Neuronal stem cell (in vitro differentiated cells): ENCODE data around the gene VWA5A.
A peak's percentile ranks its signal among the peaks of the same experiment; 100 is the strongest.

Source experiments
- DNase-seq: peaks from one replicate; pipeline ENCODE4 v3.0.0-alpha.2; 2013; ENCODE audit warnings: low spot score
- H2AFZ ChIP-seq: one replicate; pipeline ENCODE4 v1.6.1; 2013; ENCODE audit warnings: mild to moderate bottlenecking, low read length, inconsistent platforms
- H2AK5ac ChIP-seq: 2 replicates; pipeline ENCODE4 v1.6.1; 2013; ENCODE audit warnings: low read depth, mild to moderate bottlenecking, inconsistent platforms, low read length, moderate library complexity, mixed read lengths
- H2BK120ac ChIP-seq: 2 replicates; pipeline ENCODE4 v1.6.1; 2013; ENCODE audit warnings: low read depth, mild to moderate bottlenecking, inconsistent platforms, low read length, moderate library complexity, mixed read lengths
- H2BK12ac ChIP-seq: one replicate; pipeline ENCODE4 v1.6.1; 2013; ENCODE audit warnings: low read length, inconsistent platforms
- H2BK15ac ChIP-seq: 2 replicates; pipeline ENCODE4 v1.6.1; 2013; ENCODE audit warnings: mild to moderate bottlenecking, low read length, inconsistent platforms, mixed read lengths
- H2BK5ac ChIP-seq: one replicate; pipeline ENCODE4 v1.6.1; 2013; ENCODE audit warnings: inconsistent platforms, mild to moderate bottlenecking, low read length, moderate library complexity
- H3K14ac ChIP-seq: one replicate; pipeline ENCODE4 v1.6.1; 2013; ENCODE audit warnings: low read length, inconsistent platforms
- H3K18ac ChIP-seq: 2 replicates; pipeline ENCODE4 v1.6.1; 2013; ENCODE audit warnings: low read length, inconsistent platforms
- H3K23ac ChIP-seq: 2 replicates; pipeline ENCODE4 v1.6.1; 2013; ENCODE audit warnings: low read depth, mild to moderate bottlenecking, mixed read lengths, low read length, inconsistent platforms; ENCODE audit not compliant: poor library complexity
- H3K27ac ChIP-seq: replicated peaks from 3 replicates; pipeline ENCODE4 v1.5.1; 2013; ENCODE audit warnings: low read length, inconsistent platforms
- H3K27me3 ChIP-seq, 3 experiments: 2 replicates each; pipeline ENCODE4 v1.6.1; 2013; ENCODE audit warnings: low read length in 3 of 3, mild to moderate bottlenecking in 2 of 3, inconsistent platforms in 1 of 3, low read depth in 1 of 3, mixed read lengths in 1 of 3, moderate library complexity in 1 of 3; ENCODE audit not compliant: control insufficient read depth in 3 of 3, insufficient read depth in 3 of 3
- H3K36me3 ChIP-seq, 2 donors: replicated peaks in 1 of 2; 2 replicates each; pipeline ENCODE4 v1.6.1; 2013; ENCODE audit warnings: low read length in 2 of 2; ENCODE audit not compliant: control insufficient read depth in 2 of 2, insufficient read depth in 2 of 2
- H3K4ac ChIP-seq: 2 replicates; pipeline ENCODE4 v1.6.1; 2013; ENCODE audit warnings: inconsistent platforms, mild to moderate bottlenecking, low read length, moderate library complexity
- H3K4me1 ChIP-seq, 2 donors: 1 replicate in 1 of 2; 2 replicates in 1 of 2; pipeline ENCODE4 v1.6.1; 2013; ENCODE audit warnings: low read length in 2 of 2, low read depth in 1 of 2; ENCODE audit not compliant: control insufficient read depth in 2 of 2, insufficient read depth in 1 of 2
- H3K4me2 ChIP-seq: one replicate; pipeline ENCODE4 v1.6.1; 2013; ENCODE audit warnings: mild to moderate bottlenecking, low read length, inconsistent platforms; ENCODE audit not compliant: insufficient read depth, poor library complexity, severe bottlenecking
- H3K4me3 ChIP-seq, 2 donors: 2 replicates each; pipeline ENCODE4 v1.5.1; 2013; ENCODE audit warnings: low read length in 2 of 2, mild to moderate bottlenecking in 2 of 2, inconsistent platforms in 1 of 2, moderate library complexity in 1 of 2
- H3K79me1 ChIP-seq: one replicate; pipeline ENCODE4 v1.6.1; 2013; ENCODE audit warnings: low read depth, mild to moderate bottlenecking, inconsistent platforms, low read length, moderate library complexity
- H3K9ac ChIP-seq: one replicate; pipeline ENCODE4 v1.6.1; 2013; ENCODE audit warnings: mild to moderate bottlenecking, low read depth, low read length, inconsistent platforms; ENCODE audit not compliant: poor library complexity
- H3K9me3 ChIP-seq, 2 donors: replicated peaks in 1 of 2; 2 replicates each; pipeline versions ENCODE3 to v1.6.1; 2013; ENCODE audit warnings: low read length in 2 of 2, mild to moderate bottlenecking in 2 of 2, inconsistent platforms in 1 of 2, low read depth in 1 of 2, mixed read lengths in 1 of 2, moderate library complexity in 1 of 2; ENCODE audit not compliant: control insufficient read depth in 2 of 2, insufficient read depth in 1 of 2
- H4K8ac ChIP-seq: one replicate; pipeline ENCODE4 v1.6.1; 2013; ENCODE audit warnings: low read depth, mild to moderate bottlenecking, inconsistent platforms, low read length, moderate library complexity
- H4K91ac ChIP-seq: one replicate; pipeline ENCODE4 v1.6.1; 2013; ENCODE audit warnings: low read length, low read depth, mild to moderate bottlenecking, inconsistent platforms; ENCODE audit not compliant: poor library complexity
- WGBS, 2 donors: extraction: QIAGEN DNeasy Blood & Tissue Kit; methylation state at CpG; one replicate each; pipeline ENCODE4 v1.1.7; 2013; ENCODE audit warnings: missing lambda C conversion rate in 2 of 2, mixed read lengths in 1 of 2; ENCODE audit not compliant: insufficient read length in 2 of 2, insufficient replicate concordance in 1 of 2; ENCODE audit errors: extremely low coverage in 2 of 2; 5-methylcytosine and 5-hydroxymethylcytosine counted together

VWA5A gene

DNA sequence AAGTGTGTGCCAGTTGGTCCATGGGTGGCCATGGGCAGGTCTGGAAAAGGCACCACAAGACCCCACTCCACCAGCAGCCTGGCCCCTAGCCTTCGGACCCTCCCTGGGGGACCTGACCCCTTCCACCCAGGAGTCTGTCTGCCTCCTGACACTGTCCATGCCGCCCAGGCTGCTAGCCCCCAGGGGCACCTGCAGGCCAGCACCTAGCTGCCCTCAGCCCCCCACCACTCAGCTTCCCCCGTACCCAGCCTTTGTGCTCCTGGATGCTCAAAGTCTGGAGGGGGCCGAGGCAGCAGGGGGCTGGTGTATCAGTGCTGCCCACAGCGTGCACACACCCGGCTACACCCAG is 39.8 kb upstream of the VWA5A start:
- Histone ChIP-seq H2BK5ac (no peak overlapping the region), H2AFZ (no peak overlapping the region)
- WGBS, 2 donors, result no CpG with 5 or more reads among the region's 6 CpGs

DNA sequence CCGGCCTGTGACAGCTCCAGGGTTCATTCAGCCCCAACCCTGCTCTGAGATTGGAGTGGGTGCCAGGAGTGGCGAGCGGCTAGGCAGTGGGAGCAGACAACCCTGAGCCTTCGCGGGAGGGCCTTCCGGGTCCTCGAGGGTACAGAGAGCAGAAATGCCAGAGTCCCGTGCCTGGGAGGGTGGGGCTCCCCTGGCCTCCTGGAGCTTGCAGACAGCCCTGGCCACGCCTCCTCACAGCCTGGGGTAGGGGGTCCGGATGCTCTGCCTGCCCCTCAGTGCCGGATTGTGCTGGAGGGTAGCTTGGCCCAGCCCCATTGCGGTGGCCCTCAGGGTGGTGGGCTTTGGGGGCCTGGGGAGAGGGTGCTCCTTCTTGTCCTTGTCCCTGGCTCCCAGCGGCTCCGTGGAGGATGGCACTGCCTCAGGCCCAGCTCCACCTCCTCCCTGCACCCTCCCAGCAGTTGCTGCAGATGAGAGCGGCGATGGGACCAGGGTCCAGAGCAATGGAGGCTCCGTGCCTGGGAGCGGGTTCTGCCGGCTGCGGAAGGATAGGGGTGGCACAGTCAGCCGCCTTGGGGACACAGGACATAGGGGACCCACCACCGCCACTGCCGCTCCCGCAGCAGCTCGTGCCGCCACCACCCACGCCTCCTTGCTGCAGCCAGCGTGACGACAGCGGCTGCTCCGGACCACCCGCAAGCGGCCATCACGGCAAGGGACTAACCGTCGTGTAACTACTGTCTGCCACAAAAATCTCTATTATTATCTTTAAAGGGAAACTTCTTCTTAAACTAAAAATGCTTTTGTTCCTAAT is 39.2 kb upstream of the VWA5A start:
- no peak overlapping the region for H3K4me2 ChIP-seq
- no peak for DNase-seq
- H3K4me3 ChIP-seq, result no peak overlapping the region
- no peaks in the 10 kb centered on the region for H3K79me1 ChIP-seq
- H2BK15ac ChIP-seq, result peak overlapping the region; percentile 47
- peaks cover 0 to 4% (median 0%) of the 10 kb centered on the region in 3 experiments for H3K27me3 ChIP-seq
- H2BK5ac ChIP-seq, result no peak overlapping the region
- H3K18ac ChIP-seq, result peak overlapping the region; percentile 65
- peak overlapping the region; percentile 30 for H2BK12ac ChIP-seq
- peak overlapping the region; percentile 50 for H3K9ac ChIP-seq
- peak overlapping the region; percentile 17 for H3K14ac ChIP-seq
- no peak overlapping the region for H4K91ac ChIP-seq
- peak overlapping the region; percentile 92 for H3K23ac ChIP-seq
- no peak overlapping the region for H2AFZ ChIP-seq
- H3K27ac ChIP-seq, result no peak overlapping the region
- H3K4me1 ChIP-seq, result no peaks in the 10 kb centered on the region
- H2AK5ac ChIP-seq, result peak overlapping the region; percentile 74
- H2BK120ac ChIP-seq, result no peak overlapping the region
- no peaks in the 10 kb centered on the region for H3K9me3 ChIP-seq
- WGBS, 2 donors, result no CpG with 5 or more reads among the region's 36 CpGs
- H3K36me3 ChIP-seq, result no peaks in the 10 kb centered on the region
- H3K4ac ChIP-seq, result peak overlapping the region; percentile 17
- H4K8ac ChIP-seq, result peak overlapping the region; percentile 1

More for the DNA sequence above, 39.8 kb upstream of the VWA5A start:
- Histone ChIP-seq H3K27ac (no peak overlapping the region), H4K8ac (no peak overlapping the region), H3K14ac (peak overlapping the region; percentile 27), H2AK5ac (peak overlapping the region; percentile 74), H3K18ac (no peak overlapping the region), H2BK120ac (no peak overlapping the region), H3K4me3 (no peak overlapping the region), H4K91ac (no peak overlapping the region), H3K9me3 (no peaks in the 10 kb centered on the region), H3K23ac (no peak overlapping the region), H3K9ac (peak overlapping the region; percentile 50), H3K4me2 (no peak overlapping the region), H2BK15ac (peak overlapping the region; percentile 47), H3K79me1 (no peaks in the 10 kb centered on the region), H3K27me3 (peaks cover 0 to under 1% (median 0%) of the 10 kb centered on the region in 3 experiments), H3K36me3 (no peaks in the 10 kb centered on the region), H3K4ac (no peak overlapping the region), H3K4me1 (no peaks in the 10 kb centered on the region), H2BK12ac (no peak overlapping the region)
- no peak for DNase-seq

DNA sequence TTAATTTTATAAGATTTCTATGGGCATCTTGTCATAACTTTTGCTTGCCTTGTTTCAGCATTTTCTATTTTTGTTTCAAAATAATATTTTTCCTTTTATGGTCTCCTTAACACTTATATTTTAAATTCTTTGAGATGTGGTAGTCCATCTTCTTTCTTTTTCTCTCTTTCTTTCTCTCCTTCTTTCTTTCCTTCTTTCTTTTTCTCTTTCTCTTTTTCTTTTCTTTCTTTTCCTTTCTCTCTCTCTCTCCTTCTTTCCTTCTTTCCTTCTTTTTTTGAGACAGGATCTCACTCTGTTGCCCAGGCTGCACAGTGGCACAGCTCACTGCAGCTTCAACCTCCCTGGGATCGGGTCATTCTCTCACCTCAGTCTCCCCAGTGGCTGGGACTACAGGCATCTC is 38.0 kb upstream of the VWA5A start:
- Histone ChIP-seq H4K8ac (no peak overlapping the region), H2AFZ (no peak overlapping the region), H3K23ac (no peak overlapping the region), H3K36me3 (no peaks in the 10 kb centered on the region), H3K18ac (no peak overlapping the region), H3K4ac (no peak overlapping the region), H4K91ac (no peak overlapping the region), H3K27me3 (peaks cover 0 to 11% (median 0%) of the 10 kb centered on the region in 3 experiments), H3K4me2 (no peak overlapping the region), H3K9me3 (no peaks in the 10 kb centered on the region), H2BK12ac (no peak overlapping the region), H3K14ac (no peak overlapping the region), H3K4me1 (no peaks in the 10 kb centered on the region), H3K27ac (no peak overlapping the region), H3K9ac (no peak overlapping the region), H3K79me1 (no peaks in the 10 kb centered on the region), H3K4me3 (no peak overlapping the region), H2BK120ac (no peak overlapping the region), H2AK5ac (no peak overlapping the region), H2BK5ac (no peak overlapping the region), H2BK15ac (no peak overlapping the region)
- no peak for DNase-seq
- no CpG with 5 or more reads among the region's 1 CpG for WGBS, 2 donors

DNA sequence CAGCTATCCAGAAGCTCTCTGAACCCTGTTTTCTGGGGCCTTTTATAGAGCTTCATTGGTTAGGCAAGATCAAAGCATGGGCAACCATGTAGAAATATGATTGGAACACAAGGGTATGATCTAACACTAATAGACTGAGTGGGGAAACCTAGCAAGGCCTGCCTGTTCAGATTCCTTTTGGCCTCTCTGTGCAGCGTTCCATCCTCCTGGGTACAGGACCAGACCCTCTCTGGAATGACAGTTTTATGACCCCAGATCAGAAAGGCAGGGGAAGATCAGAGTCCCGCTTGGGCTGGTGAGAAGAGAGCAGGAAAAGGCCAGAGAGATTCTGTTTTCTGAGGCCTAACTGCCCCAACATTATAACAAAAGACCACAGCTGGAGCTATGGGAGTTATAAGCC is 36.7 kb upstream of the VWA5A start:
- Histone ChIP-seq H2BK5ac (no peak overlapping the region), H3K36me3 (no peaks in the 10 kb centered on the region), H3K9me3 (no peaks in the 10 kb centered on the region), H3K23ac (no peak overlapping the region), H3K4me3 (no peak overlapping the region), H2BK12ac (no peak overlapping the region), H3K4ac (no peak overlapping the region), H2AFZ (no peak overlapping the region), H3K27me3 (peaks cover 0 to 13% (median 0%) of the 10 kb centered on the region in 3 experiments), H3K14ac (no peak overlapping the region), H3K18ac (no peak overlapping the region), H2BK120ac (no peak overlapping the region), H3K4me2 (no peak overlapping the region), H2AK5ac (no peak overlapping the region), H4K8ac (no peak overlapping the region), H3K4me1 (no peaks in the 10 kb centered on the region), H2BK15ac (no peak overlapping the region), H3K79me1 (no peaks in the 10 kb centered on the region), H3K9ac (no peak overlapping the region), H4K91ac (no peak overlapping the region), H3K27ac (no peak overlapping the region)
- no CpG with 5 or more reads among the region's 2 CpGs for WGBS, 2 donors
- DNase-seq, result no peak
